ENCODE data around the gene LMAN2. TPM values are rescaled to one million over a fixed set of nuclear protein-coding genes. Genes with fewer than 3 reads are reported as not detected.

LMAN2 gene
- total RNA-seq, 1 donor from 2014 or later, result 103 TPM

- no peaks in the 10 kb centered on the region for H3K9me3 Mint-ChIP-seq (ENCODE audit: unreplicated experiment)
- H3K4me1 Mint-ChIP-seq (ENCODE audit: low read depth, unreplicated experiment), result no peaks in the 10 kb centered on the region
- H4K20me1 ChIP-seq (ENCODE audit: insufficient read depth, low read length), result no peaks in the 10 kb centered on the region
- peaks cover 15% of the 10 kb centered on the region for H3K4me1 ChIP-seq (ENCODE audit: insufficient read depth, low read length)
- H3K9me3 ChIP-seq (ENCODE audit: insufficient read depth, low read depth, low read length), result no peaks in the 10 kb centered on the region
- H3K79me2 ChIP-seq (ENCODE audit: insufficient read depth, low read length), result no peaks in the 10 kb centered on the region
- no peak overlapping the region for H3K4me3 ChIP-seq (ENCODE audit: insufficient read depth, low read depth, low read length)
- peaks cover 40% of the 10 kb centered on the region for H3K27me3 ChIP-seq (ENCODE audit: insufficient read depth, low read length)
- H3K36me3 ChIP-seq (ENCODE audit: insufficient read depth, low read length), result no peaks in the 10 kb centered on the region
- H3K27ac Mint-ChIP-seq (ENCODE audit: unreplicated experiment), result no peak overlapping the region
- no peaks in the 10 kb centered on the region for H3K36me3 Mint-ChIP-seq (ENCODE audit: low read depth, unreplicated experiment)
- no peak overlapping the region for H3K27ac ChIP-seq (ENCODE audit: low read depth, low read length)
- H3K4me3 Mint-ChIP-seq (ENCODE audit: unreplicated experiment), result no peak overlapping the region
- FAIRE-seq, result no peak
- H3K4me2 ChIP-seq (ENCODE audit: low read length), result no peak overlapping the region
- H2AFZ ChIP-seq (ENCODE audit: low read depth, low read length), result no peak overlapping the region
- H3K27me3 Mint-ChIP-seq (ENCODE audit: low read depth, unreplicated experiment), result peaks cover 52% of the 10 kb centered on the region
- no peak overlapping the region for H3K9ac ChIP-seq (ENCODE audit: low read length)
- TF ChIP-seq EZH2 (IDR thresholded peaks at IDR 0.05; ENCODE audit: insufficient read depth, low read length) (no peak), CTCF (IDR thresholded peaks at IDR 0.05; ENCODE audit: insufficient read depth, low read depth, low read length) (no peak)
- DNase-seq (ENCODE audit: low read depth), result no peak
Observed at GRCh38 chr5:177397875-177398390, 46.5 kb upstream of the LMAN2 start.

- Histone ChIP-seq H3K79me2 (ENCODE audit: insufficient read depth, low read length) (no peaks in the 10 kb centered on the region), H2AFZ (ENCODE audit: low read depth, low read length) (no peak overlapping the region), H3K27me3 (ENCODE audit: insufficient read depth, low read length) (peaks cover 30% of the 10 kb centered on the region), H4K20me1 (ENCODE audit: insufficient read depth, low read length) (no peaks in the 10 kb centered on the region), H3K27ac (ENCODE audit: low read depth, low read length) (no peak overlapping the region), H3K9me3 (ENCODE audit: insufficient read depth, low read depth, low read length) (no peaks in the 10 kb centered on the region), H3K4me3 (ENCODE audit: insufficient read depth, low read depth, low read length) (no peak overlapping the region), H3K4me1 (ENCODE audit: insufficient read depth, low read length) (peaks cover 11% of the 10 kb centered on the region), H3K9ac (ENCODE audit: low read length) (no peak overlapping the region), H3K4me2 (ENCODE audit: low read length) (no peak overlapping the region), H3K36me3 (ENCODE audit: insufficient read depth, low read length) (no peaks in the 10 kb centered on the region)
- TF ChIP-seq EZH2 (IDR thresholded peaks at IDR 0.05; ENCODE audit: insufficient read depth, low read length) (no peak), CTCF (IDR thresholded peaks at IDR 0.05; ENCODE audit: insufficient read depth, low read depth, low read length) (no peak)
- Mint-ChIP-seq H3K27ac (ENCODE audit: unreplicated experiment) (no peak overlapping the region), H3K36me3 (ENCODE audit: low read depth, unreplicated experiment) (no peaks in the 10 kb centered on the region), H3K4me3 (ENCODE audit: unreplicated experiment) (no peak overlapping the region), H3K9me3 (ENCODE audit: unreplicated experiment) (no peaks in the 10 kb centered on the region), H3K27me3 (ENCODE audit: low read depth, unreplicated experiment) (peaks cover 47% of the 10 kb centered on the region), H3K4me1 (ENCODE audit: low read depth, unreplicated experiment) (no peaks in the 10 kb centered on the region)
- FAIRE-seq (no peak), DNase-seq (ENCODE audit: low read depth) (no peak)
Observed at GRCh38 chr5:177396807-177397206, 45.3 kb upstream of the LMAN2 start.

GRCh38 chr5:177396078-177396477 is 44.6 kb upstream of the LMAN2 start:
- Histone ChIP-seq H3K4me3 (ENCODE audit: insufficient read depth, low read depth, low read length) (no peak overlapping the region), H3K36me3 (ENCODE audit: insufficient read depth, low read length) (no peaks in the 10 kb centered on the region), H3K9me3 (ENCODE audit: insufficient read depth, low read depth, low read length) (no peaks in the 10 kb centered on the region), H3K27me3 (ENCODE audit: insufficient read depth, low read length) (peaks cover 23% of the 10 kb centered on the region), H3K4me2 (ENCODE audit: low read length) (no peak overlapping the region), H3K4me1 (ENCODE audit: insufficient read depth, low read length) (peaks cover 11% of the 10 kb centered on the region), H3K9ac (ENCODE audit: low read length) (no peak overlapping the region), H3K27ac (ENCODE audit: low read depth, low read length) (no peak overlapping the region), H4K20me1 (ENCODE audit: insufficient read depth, low read length) (no peaks in the 10 kb centered on the region), H2AFZ (ENCODE audit: low read depth, low read length) (no peak overlapping the region), H3K79me2 (ENCODE audit: insufficient read depth, low read length) (no peaks in the 10 kb centered on the region)
- Mint-ChIP-seq H3K27me3 (ENCODE audit: low read depth, unreplicated experiment) (peaks cover 45% of the 10 kb centered on the region), H3K9me3 (ENCODE audit: unreplicated experiment) (no peaks in the 10 kb centered on the region), H3K27ac (ENCODE audit: unreplicated experiment) (no peak overlapping the region), H3K36me3 (ENCODE audit: low read depth, unreplicated experiment) (no peaks in the 10 kb centered on the region), H3K4me3 (ENCODE audit: unreplicated experiment) (no peak overlapping the region), H3K4me1 (ENCODE audit: low read depth, unreplicated experiment) (no peaks in the 10 kb centered on the region)
- DNase-seq (ENCODE audit: low read depth) (no peak), FAIRE-seq (no peak)
- TF ChIP-seq EZH2 (IDR thresholded peaks at IDR 0.05; ENCODE audit: insufficient read depth, low read length), result no peak
- no peak for TF ChIP-seq CTCF (IDR thresholded peaks at IDR 0.05; ENCODE audit: insufficient read depth, low read depth, low read length)

Data from astrocyte (in vitro differentiated cells and primary cell).